Cardiac muscle cell (in vitro differentiated cells and primary cell): ENCODE measurements around the gene CEP89. TPM values are rescaled to one million over a fixed set of nuclear protein-coding genes. Genes with fewer than 3 reads are reported as not detected.

Experiments
- DNase-seq, 2 donors: peaks; one replicate each; pipeline versions ENCODE4 v3.0.0 to v3.0.0-alpha.2; 2010 to 2017; ENCODE audit warnings: low read depth in 1 of 2, low spot score in 1 of 2
- H3K27ac ChIP-seq: fragments of 200-600 bp; sonication (generic); 2 replicates; pipeline ENCODE4 v1.5.1; 2016
- H3K27me3 ChIP-seq: fragments of 200-600 bp; sonication (generic); 2 replicates; pipeline ENCODE4 v1.6.0; 2016; ENCODE audit warnings: control low read depth
- H3K36me3 ChIP-seq: fragments of 200-600 bp; sonication (generic); 2 replicates; pipeline ENCODE4 v1.5.1; 2016; ENCODE audit warnings: control low read depth
- H3K4me1 ChIP-seq: fragments of 200-600 bp; sonication (generic); 2 replicates; pipeline ENCODE4 v1.8.1; 2017; ENCODE audit warnings: low read depth, mild to moderate bottlenecking, mixed run types
- H3K4me3 ChIP-seq: fragments of 200-600 bp; sonication (generic); 2 replicates; pipeline ENCODE4 v1.5.1; 2016; ENCODE audit warnings: mild to moderate bottlenecking
- H3K9me3 ChIP-seq: fragments of 200-600 bp; sonication (generic); 2 replicates; pipeline ENCODE4 v1.5.1; 2017; ENCODE audit warnings: low read depth, mild to moderate bottlenecking, control low read depth
- CTCF ChIP-seq: IDR thresholded peaks from 2 replicates; pipeline ENCODE4 v1.5.1; 2012; ENCODE audit warnings: low read depth, mild to moderate bottlenecking, low read length
- polyA plus RNA-seq: library from polyadenylated mRNA; unstranded; fragments of >200 nt; fragmentation: Nextera tagmentation; extraction: Ambion mirVana; gene quantifications from 2 replicates; pipeline ENCODE4 v1.2.1, GENCODE V29; 2016
- total RNA-seq: library from RNA; depleted of rRNA; stranded (reverse); fragments of >200 nt; gene quantifications from 2 replicates; pipeline ENCODE4 v1.2.3, GENCODE V29; 2016

Gene CEP89
- total and polyA plus RNA-seq, 2 experiments from 2014 or later: 19.4 to 20.0 TPM

DNA sequence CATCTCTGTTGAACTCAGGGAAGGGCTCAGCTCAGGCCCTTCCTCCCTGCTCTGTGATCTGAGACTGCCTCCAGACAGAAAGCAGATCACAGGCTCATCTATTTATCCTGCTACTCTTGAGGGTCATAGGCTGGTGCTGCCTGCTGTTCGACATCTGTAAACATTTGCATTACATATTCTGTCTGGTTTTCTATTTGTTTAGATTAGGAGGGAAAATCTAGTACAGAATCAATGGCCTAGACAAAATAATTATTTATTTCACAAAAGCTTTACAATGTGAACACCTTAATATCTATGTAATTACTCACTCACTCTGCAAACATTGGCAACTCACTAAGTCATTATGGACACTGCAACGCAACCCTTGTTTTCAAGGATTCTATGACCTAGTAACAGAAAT, 43.0 kb downstream of the CEP89 start:
- Histone ChIP-seq H3K27ac (no peak overlapping the region), H3K27me3 (no peaks in the 10 kb centered on the region), H3K9me3 (no peaks in the 10 kb centered on the region), H3K36me3 (peaks cover 3% of the 10 kb centered on the region), H3K4me3 (no peak overlapping the region), H3K4me1 (no peaks in the 10 kb centered on the region)
- no peak for DNase-seq
- TF ChIP-seq CTCF: no peak

- no peak for TF ChIP-seq CTCF
- no peaks in the 10 kb centered on the region for H3K4me1 ChIP-seq
- no peaks in the 10 kb centered on the region for H3K9me3 ChIP-seq
- H3K27me3 ChIP-seq: no peaks in the 10 kb centered on the region
- no peak overlapping the region for H3K4me3 ChIP-seq
- peaks cover 3% of the 10 kb centered on the region for H3K36me3 ChIP-seq
- peak in 1 of 2 donors; percentile 2 for DNase-seq
- no peak overlapping the region for H3K27ac ChIP-seq
Observed at GRCh38 chr19:32924200-32924599, 47.6 kb downstream of the CEP89 start.

DNA sequence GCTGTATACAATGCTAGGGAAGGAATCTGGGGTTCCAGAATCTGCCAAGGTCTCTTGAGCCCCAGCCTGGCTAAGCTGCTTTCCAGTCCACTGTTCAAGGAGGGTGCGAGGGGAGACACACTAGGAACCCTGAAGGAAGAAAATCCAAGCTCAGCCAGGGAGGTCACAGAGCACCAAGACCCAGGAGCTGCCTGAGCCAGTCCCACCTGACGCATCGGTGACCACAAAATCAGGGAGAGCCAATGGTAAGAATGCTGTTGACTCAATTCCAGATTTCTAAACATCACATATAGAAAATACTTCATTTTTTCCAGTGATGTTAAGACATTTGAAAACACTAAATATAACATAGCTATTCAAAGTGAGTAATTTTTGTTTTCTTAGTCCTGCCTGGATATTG, 50.1 kb downstream of the CEP89 start:
- Histone ChIP-seq H3K9me3 (no peaks in the 10 kb centered on the region), H3K27me3 (no peaks in the 10 kb centered on the region), H3K36me3 (peaks cover 3% of the 10 kb centered on the region), H3K27ac (no peak overlapping the region), H3K4me3 (no peak overlapping the region), H3K4me1 (no peaks in the 10 kb centered on the region)
- no peak for TF ChIP-seq CTCF
- DNase-seq: no peak

DNA sequence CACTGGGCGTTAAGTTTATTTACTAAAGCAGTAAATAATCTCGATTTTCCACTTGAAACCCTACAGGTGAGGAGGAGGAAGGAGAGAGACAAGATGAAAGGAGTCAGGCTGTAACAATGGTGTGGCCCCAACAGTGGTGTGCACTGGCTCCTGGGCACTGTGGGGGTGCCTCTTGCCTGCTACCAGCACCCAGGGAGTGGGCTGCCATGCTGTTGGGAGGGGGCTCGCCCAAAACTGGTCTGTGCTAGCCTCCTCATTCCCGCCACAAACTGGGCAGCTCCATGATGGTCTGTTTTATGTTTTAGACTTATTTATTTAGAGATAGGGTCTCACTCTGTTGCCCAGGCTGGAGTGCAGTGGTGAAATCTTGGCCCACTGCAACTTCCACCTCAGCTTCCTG, 52.4 kb downstream of the CEP89 start:
- Histone ChIP-seq H3K27ac (no peak overlapping the region), H3K36me3 (no peaks in the 10 kb centered on the region)
- TF ChIP-seq CTCF: no peak

GRCh38 chr19:32917616-32917996, 54.2 kb downstream of the CEP89 start:
- Histone ChIP-seq H3K27me3 (no peaks in the 10 kb centered on the region), H3K36me3 (no peaks in the 10 kb centered on the region), H3K4me1 (no peaks in the 10 kb centered on the region), H3K9me3 (no peaks in the 10 kb centered on the region), H3K4me3 (no peak overlapping the region), H3K27ac (no peak overlapping the region)
- TF ChIP-seq CTCF: no peak
- no peak for DNase-seq

More for the DNA sequence above, 52.4 kb downstream of the CEP89 start:
- H3K4me3 ChIP-seq: no peak overlapping the region
- no peaks in the 10 kb centered on the region for H3K4me1 ChIP-seq
- no peak for DNase-seq
- H3K27me3 ChIP-seq: no peaks in the 10 kb centered on the region
- H3K9me3 ChIP-seq: no peaks in the 10 kb centered on the region
